ENCODE measurements around the gene CTIF. TPM values are rescaled to one million over a fixed set of nuclear protein-coding genes. Genes with fewer than 3 reads are reported as not detected.
"Not testable (repeated sequence)": the region's sequence is repeated elsewhere in the genome, so short reads cannot be mapped to it uniquely, and the experiment has no call there.

Gene CTIF
- total RNA-seq, 1 donor from 2014 or later, result 35.1 TPM

DNA sequence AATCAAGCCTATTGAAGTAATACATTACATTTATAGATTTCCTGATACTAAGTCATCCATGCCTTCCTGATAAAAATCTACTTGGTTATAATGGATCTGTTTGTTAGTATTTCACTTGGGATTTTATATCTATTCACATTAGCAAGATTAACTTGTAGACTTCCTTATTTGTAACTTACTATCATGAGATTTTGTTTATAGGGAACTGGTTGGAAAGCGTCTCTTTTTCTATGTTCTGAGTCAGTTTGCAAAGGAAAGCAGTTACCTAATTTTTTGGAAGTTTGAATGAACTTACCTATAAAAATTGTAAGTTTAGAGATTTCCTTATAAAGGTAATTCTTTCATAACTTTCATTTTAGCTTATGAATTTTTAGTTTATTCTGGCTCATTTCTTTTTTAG is 270.5 kb downstream of the CTIF start:
- no peak overlapping the region for H3K4me3 ChIP-seq
- intact Hi-C loops (cut with DNase I), result no loop called here
- TF ChIP-seq POLR2AphosphoS5 (IDR thresholded peaks at IDR 0.05; ENCODE audit: insufficient read depth in 1 of 2, low read depth in 1 of 2) (no peak), POLR2A (IDR thresholded peaks at IDR 0.05) (no peak)
- TF ChIP-seq, protein P1, sequence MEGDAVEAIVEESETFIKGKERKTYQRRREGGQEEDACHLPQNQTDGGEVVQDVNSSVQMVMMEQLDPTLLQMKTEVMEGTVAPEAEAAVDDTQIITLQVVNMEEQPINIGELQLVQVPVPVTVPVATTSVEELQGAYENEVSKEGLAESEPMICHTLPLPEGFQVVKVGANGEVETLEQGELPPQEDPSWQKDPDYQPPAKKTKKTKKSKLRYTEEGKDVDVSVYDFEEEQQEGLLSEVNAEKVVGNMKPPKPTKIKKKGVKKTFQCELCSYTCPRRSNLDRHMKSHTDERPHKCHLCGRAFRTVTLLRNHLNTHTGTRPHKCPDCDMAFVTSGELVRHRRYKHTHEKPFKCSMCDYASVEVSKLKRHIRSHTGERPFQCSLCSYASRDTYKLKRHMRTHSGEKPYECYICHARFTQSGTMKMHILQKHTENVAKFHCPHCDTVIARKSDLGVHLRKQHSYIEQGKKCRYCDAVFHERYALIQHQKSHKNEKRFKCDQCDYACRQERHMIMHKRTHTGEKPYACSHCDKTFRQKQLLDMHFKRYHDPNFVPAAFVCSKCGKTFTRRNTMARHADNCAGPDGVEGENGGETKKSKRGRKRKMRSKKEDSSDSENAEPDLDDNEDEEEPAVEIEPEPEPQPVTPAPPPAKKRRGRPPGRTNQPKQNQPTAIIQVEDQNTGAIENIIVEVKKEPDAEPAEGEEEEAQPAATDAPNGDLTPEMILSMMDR (IDR thresholded peaks at IDR 0.05), result no peak

DNA sequence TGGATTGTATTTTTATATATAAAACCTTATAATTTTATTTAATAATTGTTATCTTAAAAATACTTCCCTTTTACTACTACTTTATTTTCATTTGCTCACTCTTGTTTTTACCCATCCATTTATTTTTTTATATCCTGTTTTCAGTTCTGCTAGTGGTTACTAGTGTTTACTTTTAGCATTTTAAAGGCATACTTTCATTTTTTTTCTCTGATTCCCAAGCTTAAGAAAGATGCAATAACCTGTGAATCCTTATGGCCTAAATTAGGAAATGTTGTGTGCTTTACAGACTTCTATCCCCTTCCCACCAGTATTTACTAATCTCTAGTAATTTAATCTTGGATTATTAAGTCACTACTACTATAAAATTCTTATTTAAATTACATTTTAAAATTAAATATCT is 272.0 kb downstream of the CTIF start:
- intact Hi-C loops (cut with DNase I), result no loop called here
- TF ChIP-seq POLR2AphosphoS5 (IDR thresholded peaks at IDR 0.05; ENCODE audit: insufficient read depth in 1 of 2, low read depth in 1 of 2) (no peak), POLR2A (IDR thresholded peaks at IDR 0.05) (no peak)
- TF ChIP-seq, protein P1 (IDR thresholded peaks at IDR 0.05), result no peak
- H3K4me1 ChIP-seq, result peaks cover 29% of the 10 kb centered on the region
- H3K9me3 ChIP-seq, result no peaks in the 10 kb centered on the region
- DNase-seq (ENCODE audit: extremely low spot score in 2 of 2), result no peak
- no peaks in the 10 kb centered on the region for H3K36me3 ChIP-seq
- no peak overlapping the region for H3K27ac ChIP-seq
- H3K4me3 ChIP-seq, result no peak overlapping the region
- no peaks in the 10 kb centered on the region for H3K27me3 ChIP-seq

More for the DNA sequence above, 270.5 kb downstream of the CTIF start:
- Histone ChIP-seq H3K4me1 (peaks cover 23% of the 10 kb centered on the region), H3K9me3 (no peaks in the 10 kb centered on the region), H3K36me3 (no peaks in the 10 kb centered on the region), H3K27ac (no peak overlapping the region), H3K27me3 (no peaks in the 10 kb centered on the region)
- DNase-seq (ENCODE audit: extremely low spot score in 2 of 2), result no peak

DNA sequence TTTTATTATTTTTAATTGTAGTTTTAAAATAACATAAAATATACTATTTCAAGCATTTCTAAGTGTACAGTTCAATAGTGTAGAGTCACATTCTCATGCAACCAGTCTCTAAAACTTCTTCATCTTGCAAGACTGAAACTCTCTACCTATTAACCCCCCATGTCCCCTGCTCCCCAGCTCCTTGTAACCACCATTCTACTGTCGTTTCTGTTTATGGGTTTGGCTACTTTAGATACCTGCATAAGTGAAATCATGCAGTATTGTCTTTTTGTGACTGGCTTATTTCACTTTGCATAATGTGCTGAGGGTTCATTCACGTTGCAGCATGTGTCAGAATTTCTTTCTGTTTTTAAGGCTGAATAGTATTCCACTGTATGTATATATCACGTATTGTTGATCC is 272.6 kb downstream of the CTIF start:
- Histone ChIP-seq H3K4me3 (no peak overlapping the region), H3K4me1 (peaks cover 25% of the 10 kb centered on the region), H3K27ac (no peak overlapping the region), H3K27me3 (no peaks in the 10 kb centered on the region), H3K36me3 (no peaks in the 10 kb centered on the region), H3K9me3 (no peaks in the 10 kb centered on the region)
- intact Hi-C loops (cut with DNase I), result no loop called here
- no peak for DNase-seq (ENCODE audit: extremely low spot score in 2 of 2)
- TF ChIP-seq, protein P1 (IDR thresholded peaks at IDR 0.05), result no peak
- no peak for TF ChIP-seq POLR2AphosphoS5 (IDR thresholded peaks at IDR 0.05; ENCODE audit: insufficient read depth in 1 of 2, low read depth in 1 of 2)
- TF ChIP-seq POLR2A (IDR thresholded peaks at IDR 0.05), result no peak

DNA sequence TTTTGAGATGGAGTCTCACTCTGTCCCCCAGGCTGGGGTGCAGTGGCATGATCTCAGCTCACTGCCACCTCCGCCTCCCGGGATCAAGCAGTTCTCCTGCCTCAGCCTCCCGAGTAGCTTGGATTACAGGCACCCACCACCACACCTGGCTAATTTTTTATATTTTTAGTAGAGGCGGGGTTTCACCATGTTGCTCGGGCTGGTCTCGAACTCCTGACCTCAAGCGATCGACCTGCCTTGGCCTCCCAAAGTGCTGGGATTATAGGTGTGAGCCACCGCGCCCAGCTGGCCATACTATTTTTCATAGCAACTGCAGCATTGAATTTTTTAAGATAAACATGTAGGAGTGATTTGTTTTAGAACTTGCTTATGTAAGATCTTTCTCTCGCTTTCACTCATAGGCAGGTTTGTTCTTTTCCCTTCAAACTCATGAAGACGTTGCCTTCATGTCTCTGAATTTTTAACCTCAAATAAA is 273.2 kb downstream of the CTIF start:
- H3K27me3 ChIP-seq; H3K9me3 ChIP-seq; H3K27ac ChIP-seq; H3K4me3 ChIP-seq; H3K36me3 ChIP-seq; DNase-seq (ENCODE audit: extremely low spot score in 2 of 2); intact Hi-C loops (cut with DNase I): not testable (repeated sequence)
- H3K4me1 ChIP-seq, result peaks cover 19% of the 10 kb centered on the region

DNA sequence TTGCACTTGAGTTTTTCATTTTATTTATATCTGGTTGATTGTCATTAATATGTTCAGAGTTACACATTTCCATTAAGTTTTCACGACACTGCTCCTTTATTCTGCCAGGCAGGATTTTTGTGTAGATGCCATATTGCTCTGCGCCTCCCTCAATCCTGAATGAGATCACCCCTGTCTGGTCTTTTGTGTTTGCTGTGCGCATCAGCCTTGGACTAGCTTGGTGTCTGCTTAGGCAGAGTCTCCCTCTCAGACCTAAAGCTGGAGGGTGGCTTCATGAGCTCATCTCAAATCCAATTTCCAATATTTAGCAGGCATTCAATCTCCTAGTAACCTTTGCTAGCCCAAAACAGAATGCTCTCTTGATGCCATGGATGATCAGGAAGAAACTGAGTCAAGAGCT is 274.5 kb downstream of the CTIF start:
- peak in 1 of 2 donors; percentile 34 for DNase-seq (ENCODE audit: extremely low spot score in 2 of 2)
- Histone ChIP-seq H3K9me3 (no peaks in the 10 kb centered on the region), H3K36me3 (peaks cover 0 to 10% of the 10 kb centered on the region in 2 donors), H3K27ac (no peak overlapping the region), H3K4me3 (no peak overlapping the region), H3K27me3 (no peaks in the 10 kb centered on the region), H3K4me1 (peaks cover 18% of the 10 kb centered on the region)
- intact Hi-C loops (cut with DNase I), result no loop called here
- TF ChIP-seq POLR2AphosphoS5 (IDR thresholded peaks at IDR 0.05; ENCODE audit: insufficient read depth in 1 of 2, low read depth in 1 of 2), result no peak
- TF ChIP-seq, protein P1 (IDR thresholded peaks at IDR 0.05), result no peak
- TF ChIP-seq POLR2A (IDR thresholded peaks at IDR 0.05), result no peak
